GM12801 (cell line): ENCODE measurements around the gene EXTL2.

ENCODE experiments used
- CTCF ChIP-seq: IDR thresholded peaks from one replicate; pipeline ENCODE4 v1.5.1; 2011; ENCODE audit warnings: control low read depth; ENCODE audit not compliant: insufficient read length; ENCODE audit errors: extremely low read depth

EXTL2 gene

GRCh38 chr1:100931716-100932115 is 37.1 kb upstream of the EXTL2 start:
- no peak for TF ChIP-seq CTCF

- TF ChIP-seq CTCF, result no peak
Observed at GRCh38 chr1:100930494-100930893, 35.9 kb upstream of the EXTL2 start.

DNA sequence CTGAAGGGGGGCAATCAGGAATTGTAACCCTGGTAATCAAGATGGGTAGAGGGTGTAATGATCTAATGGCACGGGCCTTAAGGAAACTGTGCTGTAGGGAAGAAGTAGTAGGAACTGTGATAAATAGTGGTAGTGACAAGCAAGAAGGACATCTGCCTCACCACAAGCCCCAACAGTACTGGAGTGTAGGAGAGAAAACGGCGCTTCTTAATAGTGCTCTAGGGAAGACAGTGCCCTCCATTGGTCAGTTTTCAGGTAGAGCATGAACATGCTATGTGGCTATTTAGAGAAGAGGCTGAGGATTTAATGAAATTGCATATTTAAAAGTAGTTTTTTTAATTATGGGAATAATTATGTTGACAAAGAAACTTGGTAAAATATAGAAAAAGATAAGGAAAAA is 33.5 kb upstream of the EXTL2 start:
- no peak for TF ChIP-seq CTCF

GRCh38 chr1:100927276-100927675 is 32.6 kb upstream of the EXTL2 start:
- no peak for TF ChIP-seq CTCF

DNA sequence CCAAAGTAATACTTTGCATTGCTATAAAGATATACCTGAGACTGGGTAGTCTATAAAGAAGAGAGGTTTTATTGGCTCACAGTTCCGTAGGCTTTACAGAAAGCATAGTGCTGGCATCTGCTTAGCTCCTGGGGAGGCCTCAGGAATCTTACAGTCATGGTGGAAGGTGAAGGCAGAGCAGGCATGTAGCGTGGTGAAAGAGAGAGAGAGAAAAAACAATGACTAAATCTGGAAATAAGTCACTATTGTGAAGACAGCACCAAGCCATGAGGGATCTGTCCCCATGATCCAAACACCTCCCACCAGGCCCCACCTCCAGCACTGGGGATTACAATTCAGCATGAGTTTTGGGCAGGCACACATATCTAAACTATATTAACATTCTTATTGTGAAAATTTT is 31.6 kb upstream of the EXTL2 start:
- no peak for TF ChIP-seq CTCF

GRCh38 chr1:100924991-100925390 is 30.3 kb upstream of the EXTL2 start:
- TF ChIP-seq CTCF, result no peak

GRCh38 chr1:100924212-100924611 is 29.6 kb upstream of the EXTL2 start:
- no peak for TF ChIP-seq CTCF
